Measurements from ENCODE around the gene KLHL29.
"Not testable (repeated sequence)": the region's sequence is repeated elsewhere in the genome, so short reads cannot be mapped to it uniquely, and the experiment has no call there.

The KLHL29 gene

GRCh38 chr2:23386339-23387220 is 1.6 kb downstream of the KLHL29 start:
- FAIRE-seq (no peak), DNase-seq (ENCODE audit: insufficient read length) (peak; percentile 48)
- TF ChIP-seq POLR2A (IDR thresholded peaks at IDR 0.05; ENCODE audit: low read depth, low read length), result no peak
- no peak for TF ChIP-seq TAF1 (IDR thresholded peaks at IDR 0.05; ENCODE audit: borderline replicate concordance, low read depth, low read length)
- no peak for TF ChIP-seq POLR2AphosphoS5 (IDR thresholded peaks at IDR 0.05; ENCODE audit: low read depth, low read length)

DNA sequence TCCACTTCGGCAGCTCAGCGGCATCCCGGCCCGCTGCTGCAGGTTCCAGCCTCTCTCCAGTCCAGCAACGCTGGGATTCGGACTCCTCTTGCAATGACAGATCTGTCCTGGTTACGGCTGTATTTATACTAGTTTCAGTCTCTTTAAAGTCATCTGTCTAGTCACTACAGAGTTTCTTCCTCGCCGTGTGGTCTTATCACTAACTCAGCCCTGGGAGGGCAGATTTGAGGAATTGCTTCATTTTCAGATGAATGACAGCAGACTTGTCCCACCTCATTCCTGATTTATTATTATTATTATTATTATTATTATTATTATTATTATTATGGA is 2.2 kb downstream of the KLHL29 start:
- no peak for TF ChIP-seq POLR2AphosphoS5 (IDR thresholded peaks at IDR 0.05; ENCODE audit: low read depth, low read length)
- no peak for TF ChIP-seq POLR2A (IDR thresholded peaks at IDR 0.05; ENCODE audit: low read depth, low read length)
- no peak for TF ChIP-seq TAF1 (IDR thresholded peaks at IDR 0.05; ENCODE audit: borderline replicate concordance, low read depth, low read length)
- FAIRE-seq, result no peak
- no peak for DNase-seq (ENCODE audit: insufficient read length)

DNA sequence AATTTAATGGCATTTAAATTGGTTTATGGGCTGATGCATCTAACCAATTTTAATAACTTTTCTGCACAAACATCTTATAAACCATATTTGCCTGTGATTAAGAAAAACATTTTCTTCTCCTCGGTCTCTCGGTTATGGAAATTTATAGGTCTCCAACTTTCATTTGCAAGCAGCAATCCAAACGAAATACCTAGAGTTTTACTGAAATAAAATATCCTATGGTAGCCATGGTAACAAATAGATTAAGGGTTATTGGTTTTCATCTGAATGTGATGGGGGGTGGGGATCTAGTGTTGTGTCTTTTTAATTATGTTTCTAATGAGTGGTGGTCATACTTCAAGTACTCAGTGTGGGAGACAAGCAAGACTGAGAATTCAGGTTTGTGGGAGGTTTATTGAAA is 2.9 kb downstream of the KLHL29 start:
- FAIRE-seq, result no peak
- no peak for DNase-seq (ENCODE audit: insufficient read length)
- TF ChIP-seq TAF1 (IDR thresholded peaks at IDR 0.05; ENCODE audit: borderline replicate concordance, low read depth, low read length) (no peak), POLR2AphosphoS5 (IDR thresholded peaks at IDR 0.05; ENCODE audit: low read depth, low read length) (no peak), POLR2A (IDR thresholded peaks at IDR 0.05; ENCODE audit: low read depth, low read length) (no peak)

- FAIRE-seq (no peak), DNase-seq (ENCODE audit: insufficient read length) (no peak)
- TF ChIP-seq TAF1 (IDR thresholded peaks at IDR 0.05; ENCODE audit: borderline replicate concordance, low read depth, low read length), result no peak
- no peak for TF ChIP-seq POLR2A (IDR thresholded peaks at IDR 0.05; ENCODE audit: low read depth, low read length)
- no peak for TF ChIP-seq POLR2AphosphoS5 (IDR thresholded peaks at IDR 0.05; ENCODE audit: low read depth, low read length)
These were observed 3.3 kb downstream of the KLHL29 start for GRCh38 chr2:23388294-23388693.

GRCh38 chr2:23388756-23389514 is 4.0 kb downstream of the KLHL29 start:
- DNase-seq (ENCODE audit: insufficient read length) (no peak), FAIRE-seq (no peak)
- TF ChIP-seq POLR2AphosphoS5 (IDR thresholded peaks at IDR 0.05; ENCODE audit: low read depth, low read length) (no peak), TAF1 (IDR thresholded peaks at IDR 0.05; ENCODE audit: borderline replicate concordance, low read depth, low read length) (no peak), POLR2A (IDR thresholded peaks at IDR 0.05; ENCODE audit: low read depth, low read length) (no peak)

DNA sequence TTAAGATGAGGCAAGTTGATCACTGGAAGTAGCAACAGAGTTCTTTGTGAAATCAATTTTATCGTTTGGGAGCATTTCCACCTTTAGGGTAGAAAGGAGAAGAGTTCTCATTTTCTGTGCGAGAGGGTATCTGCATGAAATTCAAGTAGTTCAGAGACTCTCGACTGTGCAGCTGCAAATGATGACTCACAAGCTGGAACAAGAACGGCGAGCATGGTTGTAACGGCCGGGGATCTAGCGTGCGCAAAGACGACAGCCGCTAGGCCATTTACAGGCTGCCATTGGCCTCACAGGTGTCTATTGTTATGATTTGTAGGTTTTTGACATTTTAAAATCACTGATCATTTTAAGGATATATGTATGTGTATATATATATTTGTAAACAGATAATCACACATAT is 5.2 kb downstream of the KLHL29 start:
- TF ChIP-seq POLR2AphosphoS5 (IDR thresholded peaks at IDR 0.05; ENCODE audit: low read depth, low read length) (no peak), POLR2A (IDR thresholded peaks at IDR 0.05; ENCODE audit: low read depth, low read length) (no peak), TAF1 (IDR thresholded peaks at IDR 0.05; ENCODE audit: borderline replicate concordance, low read depth, low read length) (no peak)
- DNase-seq (ENCODE audit: insufficient read length) (no peak), FAIRE-seq (no peak)

GRCh38 chr2:23391237-23391736 is 6.3 kb downstream of the KLHL29 start:
- not testable (repeated sequence) for FAIRE-seq; DNase-seq (ENCODE audit: insufficient read length)

GRCh38 chr2:23393722-23394121 is 8.7 kb downstream of the KLHL29 start:
- FAIRE-seq (no peak), DNase-seq (ENCODE audit: insufficient read length) (no peak)
- TF ChIP-seq POLR2A (IDR thresholded peaks at IDR 0.05; ENCODE audit: low read depth, low read length), result no peak
- TF ChIP-seq TAF1 (IDR thresholded peaks at IDR 0.05; ENCODE audit: borderline replicate concordance, low read depth, low read length), result no peak
- TF ChIP-seq POLR2AphosphoS5 (IDR thresholded peaks at IDR 0.05; ENCODE audit: low read depth, low read length), result no peak

GRCh38 chr2:23394700-23395099 is 9.7 kb downstream of the KLHL29 start:
- TF ChIP-seq POLR2AphosphoS5 (IDR thresholded peaks at IDR 0.05; ENCODE audit: low read depth, low read length), result no peak
- TF ChIP-seq TAF1 (IDR thresholded peaks at IDR 0.05; ENCODE audit: borderline replicate concordance, low read depth, low read length), result no peak
- TF ChIP-seq POLR2A (IDR thresholded peaks at IDR 0.05; ENCODE audit: low read depth, low read length), result no peak
- FAIRE-seq, result no peak
- DNase-seq (ENCODE audit: insufficient read length), result no peak

DNA sequence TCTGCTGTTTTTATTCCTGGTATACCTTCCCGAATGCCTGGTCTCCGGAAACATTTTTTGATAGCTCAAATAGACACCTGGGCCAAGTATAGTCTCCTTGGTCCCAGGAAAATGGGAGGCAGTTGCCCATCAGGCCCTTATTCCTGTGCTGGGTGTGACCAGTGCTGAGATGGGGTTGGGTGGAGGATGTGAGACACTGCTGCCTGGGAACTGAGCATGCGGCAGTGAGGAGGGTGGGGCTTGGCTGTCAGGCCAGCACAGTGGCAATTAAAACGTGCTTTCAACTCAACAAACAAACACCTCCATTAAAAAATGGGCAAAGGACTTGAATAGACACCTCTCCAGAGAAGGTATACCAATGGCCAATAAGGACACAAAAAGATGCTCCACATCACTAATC is 12.5 kb downstream of the KLHL29 start:
- FAIRE-seq, result no peak
- DNase-seq (ENCODE audit: insufficient read length), result no peak

GRCh38 chr2:23399674-23400261 is 14.8 kb downstream of the KLHL29 start:
- DNase-seq (ENCODE audit: insufficient read length) (no peak), FAIRE-seq (peak; percentile 89)

More for the DNA sequence above, 12.5 kb downstream of the KLHL29 start:
- TF ChIP-seq POLR2A (IDR thresholded peaks at IDR 0.05; ENCODE audit: low read depth, low read length) (no peak), POLR2AphosphoS5 (IDR thresholded peaks at IDR 0.05; ENCODE audit: low read depth, low read length) (no peak), TAF1 (IDR thresholded peaks at IDR 0.05; ENCODE audit: borderline replicate concordance, low read depth, low read length) (no peak)

More at GRCh38 chr2:23399674-23400261, 14.8 kb downstream of the KLHL29 start:
- TF ChIP-seq POLR2AphosphoS5 (IDR thresholded peaks at IDR 0.05; ENCODE audit: low read depth, low read length), result no peak
- no peak for TF ChIP-seq TAF1 (IDR thresholded peaks at IDR 0.05; ENCODE audit: borderline replicate concordance, low read depth, low read length)
- TF ChIP-seq POLR2A (IDR thresholded peaks at IDR 0.05; ENCODE audit: low read depth, low read length), result no peak
